ENCODE results near the gene ERCC8. TPM values are rescaled to one million over a fixed set of nuclear protein-coding genes. Genes with fewer than 3 reads are reported as not detected.
"Not testable (repeated sequence)": the region's sequence is repeated elsewhere in the genome, so short reads cannot be mapped to it uniquely, and the experiment has no call there.

ERCC8 gene
- total and polyA plus RNA-seq, 9 of the 15 experiments (the other 6 are each of a cell fraction or from before 2014, with no cell fraction given): 10.1 to 41.8 (median 24.4) TPM

- H3K4me2 ChIP-seq (ENCODE audit: insufficient read depth, low read length): no peak overlapping the region
- no peak for ATAC-seq
- no peak overlapping the region for H2AFZ ChIP-seq (ENCODE audit: low read depth, low read length)
- no peaks in the 10 kb centered on the region; the same call in 1 of the 2 replicates for H3K9me3 ChIP-seq (replicated peaks; ENCODE audit: control insufficient read depth, insufficient read depth, low read depth, low read length)
- no peak for FAIRE-seq
- POLR2A ChIA-PET: interaction anchor here (0.9 kb wide), 1 partner anchor 141 kb away, joined by 3 read pairs; no protein-coding TSS in a partner anchor
- WGBS (ENCODE audit: insufficient coverage, low coverage, missing lambda C conversion rate): 46% methylated on average over 3 of the region's 3 CpGs
- peak; percentile 64; the same call in 1 of the 2 replicates for TF ChIP-seq ZFP1 (CRISPR knock-in tag; IDR thresholded peaks at IDR 0.05)
- no peak for TF ChIP-seq ETV1 (tag; conservative IDR thresholded peaks at IDR 0.05; ENCODE audit: low read depth)
- H4K20me1 ChIP-seq (replicated peaks; ENCODE audit: control insufficient read depth, insufficient read depth, low read length): no peaks in the 10 kb centered on the region
- no peaks in the 10 kb centered on the region for H3K36me3 ChIP-seq (ENCODE audit: control insufficient read depth, insufficient read depth, low read length)
- H3K4me1 ChIP-seq (replicated peaks in 1 of 2; ENCODE audit: control insufficient read depth in 2 of 2, insufficient read depth in 2 of 2, low read length in 2 of 2): no peaks in the 10 kb centered on the region
- no peaks in the 10 kb centered on the region for H3K9me1 ChIP-seq (ENCODE audit: control insufficient read depth, insufficient read depth, low read length)
- H3K4me3 ChIP-seq: no peak overlapping the region
- CTCF ChIA-PET (ENCODE audit: low intra/inter-chr PET ratio): no interaction called here
- H3K27ac ChIP-seq (ENCODE audit: extremely low read depth, low read depth, low read length): no peak overlapping the region
- H3K79me2 ChIP-seq (ENCODE audit: control insufficient read depth, insufficient read depth, low read length): no peaks in the 10 kb centered on the region
- intact Hi-C loops (cut with micrococcal nuclease) (no loop called here), in situ Hi-C loops (cut with MboI) (no loop called here)
- no TSS peak for BruUV-seq (replicated peaks)
- H3K27me3 ChIP-seq (ENCODE audit: control insufficient read depth in 2 of 2, insufficient read depth in 2 of 2, low read length in 2 of 2): no peaks in the 10 kb centered on the region
- no peak for DNase-seq (ENCODE audit: extremely low read depth in 1 of 4, low spot score in 3 of 4)
- H3K9ac ChIP-seq (ENCODE audit: insufficient read depth in 1 of 2, low read depth in 2 of 2, low read length in 2 of 2): no peak overlapping the region
These were observed 74.0 kb downstream of the ERCC8 start for GRCh38 chr5:60870857-60871256.

GRCh38 chr5:60860572-60860971, 84.3 kb downstream of the ERCC8 start:
- ATAC-seq; H2AFZ ChIP-seq (ENCODE audit: low read depth, low read length); DNase-seq (ENCODE audit: extremely low read depth in 1 of 4, low spot score in 3 of 4); H3K4me3 ChIP-seq; H3K9me1 ChIP-seq (ENCODE audit: control insufficient read depth, insufficient read depth, low read length); H3K27me3 ChIP-seq (ENCODE audit: control insufficient read depth in 2 of 2, insufficient read depth in 2 of 2, low read length in 2 of 2); H3K4me2 ChIP-seq (ENCODE audit: insufficient read depth, low read length); H3K4me1 ChIP-seq (replicated peaks in 1 of 2; ENCODE audit: control insufficient read depth in 2 of 2, insufficient read depth in 2 of 2, low read length in 2 of 2); H3K27ac ChIP-seq (ENCODE audit: extremely low read depth, low read depth, low read length); H3K9me3 ChIP-seq (replicated peaks; ENCODE audit: control insufficient read depth, insufficient read depth, low read depth, low read length); H3K79me2 ChIP-seq (ENCODE audit: control insufficient read depth, insufficient read depth, low read length); H3K9ac ChIP-seq (ENCODE audit: insufficient read depth in 1 of 2, low read depth in 2 of 2, low read length in 2 of 2); H4K20me1 ChIP-seq (replicated peaks; ENCODE audit: control insufficient read depth, insufficient read depth, low read length); FAIRE-seq; H3K36me3 ChIP-seq (ENCODE audit: control insufficient read depth, insufficient read depth, low read length); BruUV-seq (replicated peaks); CTCF ChIA-PET (ENCODE audit: low intra/inter-chr PET ratio); intact Hi-C loops (cut with micrococcal nuclease); POLR2A ChIA-PET; in situ Hi-C loops (cut with MboI): not testable (repeated sequence)
- 30% methylated on average over 9 of the region's 16 CpGs for WGBS (ENCODE audit: insufficient coverage, low coverage, missing lambda C conversion rate)

All from K562 (cell line).